T-helper 22 cell (primary cell): ENCODE results near the gene GRM4.

Experiments used
- DNase-seq: peaks from one replicate; pipeline ENCODE4 v3.0.0-alpha.2; 2020; ENCODE audit warnings: low read depth

The GRM4 gene

GRCh38 chr6:33977606-33978411 lies 168.1 kb downstream of the GRM4 start:
- no peak for DNase-seq

GRCh38 chr6:33976437-33977360 lies 169.2 kb downstream of the GRM4 start:
- DNase-seq = no peak

GRCh38 chr6:33975661-33976436 lies 170.0 kb downstream of the GRM4 start:
- no peak for DNase-seq

- no peak for DNase-seq
Observed at GRCh38 chr6:33974471-33974870, 171.4 kb downstream of the GRM4 start.

- DNase-seq = no peak
Observed at GRCh38 chr6:33974030-33974429, 171.9 kb downstream of the GRM4 start.

- DNase-seq = no peak
Observed at GRCh38 chr6:33971580-33971979, 174.3 kb downstream of the GRM4 start.
